AG04450 (cell line): Measurements from ENCODE around the gene GFOD2. TPM values are rescaled to one million over a fixed set of nuclear protein-coding genes. Genes with fewer than 3 reads are reported as not detected.

ENCODE experiments used
- CTCF ChIA-PET: fragments of 300-600, 350-600 bp; formaldehyde crosslinking; extraction: SDS; loops from one replicate; lab custom pipeline; 2022; ENCODE audit warnings: antibody characterized with exemption, inconsistent platforms; lab: Charles Lee
- POLR2A ChIA-PET: fragments of 350-600 bp; formaldehyde crosslinking; extraction: SDS; loops from one replicate; lab custom pipeline; 2021; ENCODE audit warnings: antibody characterized with exemption, inconsistent platforms; lab: Yijun Ruan, JAX
- DNase-seq: peaks from one replicate; pipeline ENCODE4 v3.0.0-alpha.2; 2011; ENCODE audit warnings: low read depth, low spot score
- H3K27ac ChIP-seq: one replicate; pipeline ENCODE4 v1.5.1; 2012; ENCODE audit warnings: low read depth, low read length, control low read depth
- H3K27me3 ChIP-seq: one replicate; pipeline ENCODE4 v1.6.0; 2012; ENCODE audit warnings: low read length; ENCODE audit not compliant: control insufficient read depth, insufficient read depth
- H3K4me3 ChIP-seq: 2 replicates; pipeline ENCODE4 v1.5.1; 2011; ENCODE audit warnings: mild to moderate bottlenecking, low read depth, low read length, control low read depth
- H3K9me3 ChIP-seq: 2 replicates; pipeline ENCODE4 v1.5.1; 2012; ENCODE audit warnings: low read length; ENCODE audit not compliant: control insufficient read depth, insufficient read depth
- polyA plus RNA-seq: library from polyadenylated mRNA; depleted of rRNA; stranded (reverse); fragments of >200 nt; gene quantifications from 2 replicates; pipeline ENCODE4 v1.2.3, GENCODE V29; 2011
- TF ChIP-seq, protein P1 (sequence below): IDR thresholded peaks from 2 replicates; pipeline ENCODE4 v1.5.1; 2011; ENCODE audit warnings: low read depth, low read length, control low read depth, inconsistent platforms

The GFOD2 gene
- polyA plus RNA-seq, 1 experiment: 11.1 TPM

DNA sequence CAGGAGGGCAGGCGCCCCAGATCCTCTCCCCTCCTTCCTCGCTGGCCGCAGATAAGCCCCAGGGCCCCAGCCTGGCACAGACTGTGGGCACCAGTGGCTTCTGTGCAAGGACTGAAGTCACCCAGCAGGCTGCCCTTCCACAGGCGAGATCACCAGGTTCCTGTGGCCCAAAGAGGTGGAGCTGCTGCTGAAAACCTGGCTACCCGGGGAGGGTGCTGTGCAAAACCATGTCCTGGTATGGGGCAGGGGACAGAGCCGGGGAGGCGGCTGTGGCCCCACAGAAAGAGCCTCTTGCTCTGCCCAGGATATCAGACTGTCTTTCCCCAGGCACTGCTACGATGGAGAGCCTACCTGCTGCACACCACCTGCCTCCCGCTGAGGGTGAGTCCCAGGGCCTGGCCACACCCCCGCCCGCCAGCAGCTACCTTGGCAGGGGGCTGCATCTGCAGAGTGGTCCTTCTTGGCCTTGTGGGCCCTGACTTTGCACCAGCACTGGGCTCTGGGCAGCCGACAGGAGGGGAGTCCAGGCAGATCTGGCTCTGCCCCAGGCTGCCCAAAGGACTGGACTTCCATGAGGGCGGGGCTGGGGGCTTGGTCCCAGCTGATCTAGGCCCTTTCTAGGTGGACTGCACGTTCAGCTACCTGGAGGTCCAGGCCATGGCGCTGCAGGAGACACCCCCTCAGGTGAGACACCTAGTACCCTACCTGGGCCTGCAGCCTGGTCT lies 73.6 kb downstream of the GFOD2 start:
- ChIA-PET POLR2A (interaction anchor here (1.1 kb wide), 1 partner anchor 15 kb away, joined by 3 read pairs; the partner anchor contains the start of gene ACD), CTCF (interaction anchor here (0.6 to 10.2 kb wide), 18 partner anchors 11 to 164 kb away, joined by 3 to 75 read pairs (median 6); partner anchors contain the start of gene CTCF)
- peaks cover 47% of the 10 kb centered on the region for H3K27me3 ChIP-seq
- no peak overlapping the region for H3K4me3 ChIP-seq
- no peak overlapping the region for H3K27ac ChIP-seq
- TF ChIP-seq, protein P1, sequence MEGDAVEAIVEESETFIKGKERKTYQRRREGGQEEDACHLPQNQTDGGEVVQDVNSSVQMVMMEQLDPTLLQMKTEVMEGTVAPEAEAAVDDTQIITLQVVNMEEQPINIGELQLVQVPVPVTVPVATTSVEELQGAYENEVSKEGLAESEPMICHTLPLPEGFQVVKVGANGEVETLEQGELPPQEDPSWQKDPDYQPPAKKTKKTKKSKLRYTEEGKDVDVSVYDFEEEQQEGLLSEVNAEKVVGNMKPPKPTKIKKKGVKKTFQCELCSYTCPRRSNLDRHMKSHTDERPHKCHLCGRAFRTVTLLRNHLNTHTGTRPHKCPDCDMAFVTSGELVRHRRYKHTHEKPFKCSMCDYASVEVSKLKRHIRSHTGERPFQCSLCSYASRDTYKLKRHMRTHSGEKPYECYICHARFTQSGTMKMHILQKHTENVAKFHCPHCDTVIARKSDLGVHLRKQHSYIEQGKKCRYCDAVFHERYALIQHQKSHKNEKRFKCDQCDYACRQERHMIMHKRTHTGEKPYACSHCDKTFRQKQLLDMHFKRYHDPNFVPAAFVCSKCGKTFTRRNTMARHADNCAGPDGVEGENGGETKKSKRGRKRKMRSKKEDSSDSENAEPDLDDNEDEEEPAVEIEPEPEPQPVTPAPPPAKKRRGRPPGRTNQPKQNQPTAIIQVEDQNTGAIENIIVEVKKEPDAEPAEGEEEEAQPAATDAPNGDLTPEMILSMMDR: no peak
- DNase-seq: no peak
- no peaks in the 10 kb centered on the region; the same call in 1 of the 2 replicates for H3K9me3 ChIP-seq

DNA sequence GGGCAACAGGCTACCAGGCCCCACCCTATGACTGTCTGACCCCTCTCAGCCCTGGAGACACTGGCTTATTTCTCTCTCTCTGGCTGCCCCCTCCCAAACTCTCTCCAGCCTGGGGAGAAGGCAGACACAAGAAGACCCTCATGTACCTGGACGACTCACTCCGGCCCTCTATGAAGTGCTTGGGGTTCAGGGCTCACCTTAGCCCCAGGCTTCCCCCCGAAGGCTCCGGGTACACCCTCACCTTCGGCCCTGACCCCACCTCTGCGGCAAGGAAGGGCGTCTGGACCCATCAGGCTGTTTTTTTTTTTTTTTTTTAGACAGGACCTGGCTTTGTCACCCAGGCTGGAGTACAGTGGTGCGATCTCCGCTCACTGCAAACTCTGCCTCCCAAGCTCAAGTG lies 75.1 kb downstream of the GFOD2 start:
- Histone ChIP-seq H3K4me3 (no peak overlapping the region), H3K27me3 (peaks cover 33% of the 10 kb centered on the region), H3K27ac (no peak overlapping the region), H3K9me3 (no peaks in the 10 kb centered on the region; the same call in 1 of the 2 replicates)
- ChIA-PET POLR2A (no interaction called here), CTCF (interaction anchor here (0.6 to 10.2 kb wide), 13 partner anchors 9 to 130 kb away, joined by 3 to 75 read pairs (median 8); partner anchors contain the start of gene CTCF)
- DNase-seq: no peak
- TF ChIP-seq, protein P1: no peak

DNA sequence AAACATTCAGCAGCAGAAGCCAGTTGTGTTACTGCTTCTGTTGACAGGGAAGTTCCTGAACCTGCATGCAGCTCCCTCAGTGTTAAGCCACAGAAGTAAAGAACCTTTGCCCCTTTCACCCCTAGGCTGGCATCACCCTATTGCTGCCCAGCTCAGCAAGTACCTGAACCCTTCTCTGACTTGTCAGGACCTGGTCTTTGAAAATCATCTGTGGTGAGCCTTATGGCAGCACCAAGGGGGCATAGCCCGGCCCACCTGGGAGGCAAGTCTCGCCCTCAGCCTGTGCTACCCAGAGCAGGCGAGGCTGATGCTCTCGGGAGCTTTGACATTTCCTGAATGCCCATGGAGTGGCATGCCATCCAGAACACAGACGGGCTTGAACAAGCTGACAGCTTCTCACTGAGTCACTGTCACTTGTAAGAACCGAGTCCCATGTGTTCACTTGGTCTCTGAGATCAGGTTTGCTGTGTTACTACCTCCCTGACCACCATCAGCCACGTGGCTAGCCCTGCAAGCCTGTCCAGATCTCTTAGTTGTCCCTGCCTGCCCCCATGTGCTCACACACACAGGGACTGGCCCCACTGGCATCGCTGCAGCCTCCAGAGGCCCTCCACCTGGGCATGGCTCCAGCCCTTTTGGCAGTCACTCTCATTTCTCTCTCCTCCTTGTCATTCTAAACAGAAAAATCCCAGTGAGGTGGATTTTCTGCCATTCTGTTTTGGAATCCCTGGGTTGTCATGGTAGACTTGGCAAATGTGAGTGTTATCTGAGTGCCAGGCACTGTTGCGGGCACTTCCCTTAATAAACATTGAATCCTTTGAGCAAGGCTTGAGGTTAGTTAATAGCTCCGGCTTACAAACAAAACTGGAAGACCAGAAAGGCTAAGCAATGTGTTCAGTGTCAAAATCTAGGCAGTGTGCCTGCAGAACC lies 77.1 kb downstream of the GFOD2 start:
- TF ChIP-seq, protein P1: no peak
- H3K4me3 ChIP-seq: no peak overlapping the region
- CTCF ChIA-PET: interaction anchor here (0.6 to 10.2 kb wide), 9 partner anchors 9 to 228 kb away, joined by 3 to 75 read pairs (median 4); partner anchors contain the start of genes ATP6V0D1 and CTCF
- H3K9me3 ChIP-seq: no peaks in the 10 kb centered on the region
- POLR2A ChIA-PET: no interaction called here
- no peak for DNase-seq
- no peak overlapping the region for H3K27ac ChIP-seq
- H3K27me3 ChIP-seq: peaks cover 22% of the 10 kb centered on the region

DNA sequence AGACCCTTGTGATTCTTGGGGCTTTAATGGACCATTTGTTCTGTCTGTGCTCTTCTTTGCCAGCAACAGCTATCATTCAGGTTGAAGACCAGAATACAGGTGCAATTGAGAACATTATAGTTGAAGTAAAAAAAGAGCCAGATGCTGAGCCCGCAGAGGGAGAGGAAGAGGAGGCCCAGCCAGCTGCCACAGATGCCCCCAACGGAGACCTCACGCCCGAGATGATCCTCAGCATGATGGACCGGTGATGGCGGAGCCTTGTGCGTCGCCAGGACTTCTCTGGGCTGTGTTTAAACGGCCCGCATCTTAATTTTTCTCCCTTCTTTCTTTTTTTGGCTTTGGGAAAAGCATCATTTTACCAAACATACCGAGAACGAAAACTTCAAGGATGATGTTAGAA lies 81.5 kb downstream of the GFOD2 start:
- DNase-seq: no peak
- TF ChIP-seq, protein P1: no peak
- H3K9me3 ChIP-seq: no peaks in the 10 kb centered on the region
- ChIA-PET POLR2A (no interaction called here), CTCF (interaction anchor here (2.1 kb wide), 1 partner anchor 91 kb away, joined by 10 read pairs; no protein-coding TSS in a partner anchor)
- no peak overlapping the region for H3K27ac ChIP-seq
- no peaks in the 10 kb centered on the region for H3K27me3 ChIP-seq
- no peak overlapping the region for H3K4me3 ChIP-seq
